Activated CD8-positive, alpha-beta memory T cell treated with anti-CD3 and anti-CD28 coated beads, Interleukin-2, amount 50 U/mL, for 48 hours (primary cell): Measurements from ENCODE around the gene COL7A1.

Source experiments
- DNase-seq: peaks from one replicate; pipeline ENCODE4 v3.0.0-alpha.2; 2020

COL7A1 gene

DNA sequence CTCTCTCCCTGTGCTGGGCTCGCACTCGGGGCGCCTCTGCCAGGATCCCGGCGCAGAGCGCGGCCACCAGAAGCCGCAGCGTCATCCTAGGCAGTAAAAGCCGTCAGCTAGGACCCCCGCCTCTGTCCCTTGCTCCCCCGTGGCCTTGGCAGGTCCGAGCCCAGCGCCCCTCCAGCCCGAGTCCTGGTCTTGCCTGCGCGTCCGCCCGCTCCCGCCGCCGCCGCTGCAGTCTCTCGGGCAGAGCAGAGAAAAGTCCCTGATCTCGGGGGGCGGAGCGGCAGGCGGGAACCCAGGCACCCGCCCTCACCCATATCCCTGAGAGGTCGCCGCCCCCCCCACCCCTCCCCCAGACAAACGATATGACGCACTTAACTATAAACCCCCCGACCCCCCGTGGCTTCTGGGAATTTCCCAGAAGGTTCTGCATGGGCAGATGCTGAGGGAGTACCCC is at the start of gene COL7A1:
Gene COL7A1, minus strand, starts transcription at position 255 of the 451 bp plus-strand sequence. Its CDS starts 170 bp downstream, at position 85.
- no peak for DNase-seq

DNA sequence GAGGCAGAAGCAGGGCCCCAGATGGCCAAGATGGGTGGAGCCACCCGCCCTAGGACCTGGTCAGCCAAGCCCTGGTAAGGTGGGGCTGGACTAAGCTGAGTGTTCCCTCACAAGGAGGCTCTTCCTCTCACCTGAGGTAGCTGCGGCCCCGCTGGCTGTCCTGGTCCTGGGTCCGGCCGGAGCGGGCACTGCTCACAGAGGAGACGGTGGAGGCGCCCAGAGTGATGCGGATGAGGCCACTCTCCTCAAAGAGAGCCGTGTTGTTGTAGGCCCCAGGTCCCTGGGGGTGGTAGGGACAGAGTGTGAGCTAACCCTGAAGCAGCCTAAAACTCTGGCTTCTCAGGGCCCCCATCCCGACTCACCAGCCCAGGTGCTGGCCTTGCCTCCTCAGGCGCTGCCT is 47.5 kb upstream of the COL7A1 start:
- no peak for DNase-seq

DNA sequence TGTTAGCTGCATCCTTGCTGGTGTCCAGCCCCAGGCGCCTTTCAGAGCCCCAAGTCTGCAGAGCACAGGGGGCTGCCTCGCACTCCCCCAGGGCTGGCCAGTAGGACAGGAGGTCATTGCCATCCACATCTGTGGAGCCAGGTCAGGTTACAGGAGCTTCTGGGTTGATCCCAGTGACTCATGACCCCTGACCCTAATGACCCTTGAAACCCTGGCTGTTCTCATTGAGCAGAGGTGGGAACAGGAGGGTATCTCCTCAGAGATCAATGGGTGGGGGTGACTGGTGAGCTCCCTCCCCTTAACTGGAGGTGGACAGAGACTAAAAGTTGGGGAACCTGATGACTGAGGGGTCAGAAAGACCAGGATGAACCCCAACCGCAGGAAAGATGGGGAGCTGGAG is 46.3 kb upstream of the COL7A1 start:
- no peak for DNase-seq

DNA sequence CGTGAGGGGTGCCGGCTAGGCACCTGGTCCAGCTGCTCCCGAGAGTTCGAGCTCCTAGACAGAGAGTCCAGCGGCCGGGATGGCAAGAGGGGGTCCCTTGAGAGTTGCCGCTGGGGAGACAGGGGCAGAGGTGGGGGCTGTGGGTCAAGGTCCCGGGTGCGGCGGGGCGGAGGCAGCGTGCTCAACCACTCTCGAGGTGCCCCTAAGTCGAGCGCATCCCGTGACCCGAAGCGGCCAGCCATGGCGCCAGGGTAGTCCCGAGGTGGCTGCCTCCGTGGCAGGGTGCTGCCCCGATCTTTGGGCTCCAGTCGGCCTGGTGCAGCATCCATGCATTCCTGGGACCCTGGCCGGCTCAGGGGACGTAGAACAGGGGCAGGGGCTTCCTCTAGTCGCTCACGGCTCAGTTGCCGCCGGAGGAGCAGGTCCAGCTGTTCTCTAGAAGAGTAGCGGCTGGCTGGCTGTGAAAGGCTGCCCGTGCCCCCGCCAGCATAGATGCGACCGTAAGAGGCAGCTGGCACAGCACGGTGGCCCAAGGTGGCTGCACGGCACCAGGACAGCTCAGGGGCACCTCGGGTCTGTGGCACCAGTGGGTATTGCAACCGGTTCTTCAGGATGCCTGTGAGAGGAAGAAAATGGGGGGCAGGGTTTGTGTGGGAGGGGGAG is 44.9 kb upstream of the COL7A1 start:
- DNase-seq = no peak

DNA sequence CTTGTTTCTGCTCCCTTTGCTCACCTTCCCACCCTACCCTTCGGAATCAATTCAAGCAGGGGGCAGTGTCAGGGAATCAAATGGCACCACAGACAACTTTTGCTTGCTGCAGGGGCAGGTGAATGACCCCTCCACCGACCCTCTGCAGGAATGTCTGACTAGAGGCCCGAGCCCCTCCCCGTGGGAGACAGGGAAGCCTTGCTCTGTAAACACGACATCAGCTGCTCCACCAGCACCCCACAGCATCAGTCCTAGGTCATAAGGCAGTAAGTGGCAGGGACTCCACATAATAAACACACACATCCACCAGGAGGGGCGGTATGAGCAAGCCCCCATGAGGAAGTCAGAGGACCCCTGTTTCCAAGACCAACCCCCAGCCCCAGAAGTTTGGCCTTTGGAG is 42.2 kb upstream of the COL7A1 start:
- DNase-seq = no peak

DNA sequence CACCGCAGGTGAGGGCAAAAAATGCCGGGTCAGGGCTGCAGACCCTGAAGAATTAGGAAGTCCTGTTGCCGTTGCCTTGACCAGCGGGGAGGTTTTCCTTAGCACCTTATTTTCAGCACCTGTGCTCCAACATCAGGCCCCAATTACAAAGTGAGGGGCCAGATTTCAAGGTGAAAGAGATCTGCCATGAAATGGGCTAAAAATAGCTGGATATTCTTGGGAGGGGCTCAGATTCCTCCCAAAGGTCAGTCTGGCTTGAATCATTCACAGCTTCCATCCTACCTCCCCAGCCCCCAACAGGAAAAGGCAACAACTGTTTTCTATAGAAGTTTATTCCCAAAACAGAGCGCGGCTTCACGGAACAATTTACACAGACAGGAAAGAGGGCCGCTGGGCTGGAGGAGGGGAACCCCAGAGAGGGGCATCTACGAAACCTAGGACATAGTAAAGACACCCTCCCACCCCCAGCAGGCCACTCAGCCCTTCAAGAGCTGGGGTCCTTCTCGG is 41.1 kb upstream of the COL7A1 start:
- DNase-seq = no peak

DNA sequence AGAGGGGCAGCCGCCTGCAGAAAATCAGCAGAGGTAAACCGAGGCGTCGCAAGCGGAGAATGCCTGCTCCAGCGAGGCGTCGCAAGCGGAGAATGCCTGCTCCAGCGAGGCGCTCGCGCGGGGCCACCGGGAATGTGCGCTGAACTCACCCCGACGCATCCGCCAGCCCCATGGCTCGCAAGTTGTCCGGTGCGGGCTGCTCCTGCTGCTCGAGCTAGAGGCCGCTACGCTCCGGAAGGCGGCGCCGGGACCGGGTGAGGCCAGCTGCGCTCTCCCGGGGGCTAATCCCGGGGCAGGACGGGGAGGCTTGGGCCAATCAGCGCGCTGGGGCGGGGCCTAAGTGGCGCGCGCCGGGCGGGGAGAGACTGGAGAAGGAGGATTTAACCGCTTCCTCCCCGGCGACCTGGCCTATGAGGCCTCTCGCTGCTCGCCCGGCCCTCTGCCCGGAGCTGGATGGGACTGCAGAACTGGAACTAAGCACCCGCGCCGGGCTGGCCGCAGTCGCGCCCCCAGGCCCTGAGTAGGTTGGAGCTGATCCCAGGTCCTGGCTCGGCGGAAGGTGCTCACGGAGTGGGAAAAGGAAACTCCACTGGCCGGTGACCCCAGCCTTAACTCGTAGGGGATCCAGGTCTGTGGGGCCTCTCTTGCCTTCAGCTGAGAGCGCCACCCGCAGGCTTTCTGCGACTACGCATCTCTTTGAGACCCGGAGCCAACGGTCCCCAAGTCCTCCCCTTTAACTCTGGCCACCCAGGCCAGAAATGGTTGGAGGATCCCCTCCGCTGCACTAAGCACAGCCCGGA is 40.3 kb upstream of the COL7A1 start, which contains the start of gene SLC26A6:
Gene SLC26A6, minus strand, starts transcription at position 240 of the 800 bp plus-strand sequence. Its CDS starts 68 bp downstream, at position 172.
- peak; percentile 97 for DNase-seq

DNA sequence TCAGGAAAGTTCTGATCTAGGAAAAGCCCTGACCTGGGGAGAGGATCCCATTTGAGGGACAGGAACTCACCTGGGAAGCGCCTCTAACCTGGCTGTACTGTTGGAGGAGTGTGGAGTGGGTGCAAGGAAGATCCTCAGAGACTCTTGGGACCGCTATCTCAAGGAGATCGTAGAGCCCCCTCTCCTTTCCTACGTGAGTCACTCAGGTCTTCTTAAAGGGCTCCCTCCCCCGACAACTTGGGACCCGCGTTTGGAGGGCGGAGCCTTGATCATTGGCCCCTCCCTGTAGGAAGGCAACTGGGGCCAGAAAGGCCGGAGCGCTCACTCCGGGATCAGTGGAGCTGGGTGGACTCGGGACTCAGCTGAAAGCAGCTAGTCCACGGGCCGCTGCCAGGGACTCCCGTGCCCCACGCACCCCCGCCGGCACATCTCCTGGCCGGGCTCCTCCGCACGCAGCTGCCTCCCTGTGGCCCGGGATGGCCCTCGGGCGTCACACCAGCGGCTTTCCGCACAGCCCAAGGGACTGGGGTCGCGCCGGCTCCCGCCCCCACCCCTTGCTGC is 39.6 kb upstream of the COL7A1 start:
- peak; percentile 85 for DNase-seq

DNA sequence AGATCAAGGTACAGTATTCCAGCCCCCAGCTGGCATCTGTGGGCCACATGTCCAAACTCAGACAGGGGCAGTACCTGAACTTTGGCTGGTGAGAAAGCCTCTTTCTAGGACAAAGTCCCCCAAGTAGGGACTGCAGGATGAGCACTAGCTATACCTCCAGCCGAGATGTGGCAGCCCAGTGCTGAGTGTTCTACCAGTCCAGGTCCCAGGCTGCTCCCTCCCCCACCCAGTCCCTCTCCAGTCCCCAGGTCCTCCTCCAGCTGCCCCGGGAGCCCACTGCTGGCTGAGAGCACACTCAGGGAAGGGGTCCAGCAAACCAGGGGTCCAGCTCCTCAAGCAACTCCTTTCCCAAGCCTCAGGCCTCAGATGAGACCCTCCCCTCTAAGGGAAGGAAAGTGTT is 38.6 kb upstream of the COL7A1 start:
- DNase-seq = no peak

DNA sequence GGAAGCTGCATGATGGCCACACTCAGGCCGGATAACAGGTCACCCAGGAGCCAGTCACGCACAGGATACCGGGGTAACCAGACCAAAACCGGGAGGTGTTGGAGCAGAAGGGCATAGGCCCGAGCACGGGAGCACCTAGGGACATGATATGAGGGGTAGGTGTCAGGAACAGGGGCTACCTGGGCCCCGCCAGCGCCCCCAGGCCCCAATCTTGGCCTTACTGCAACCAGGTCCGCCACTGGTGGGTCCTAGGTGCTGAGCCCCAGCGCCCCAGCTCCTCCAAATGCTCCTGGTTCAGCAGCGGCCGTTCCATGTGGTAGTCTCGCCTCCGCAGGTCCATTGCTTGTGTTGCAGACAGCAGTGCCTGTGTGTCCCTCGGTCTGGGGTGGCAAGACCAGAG is 38.1 kb upstream of the COL7A1 start:
- DNase-seq = no peak

DNA sequence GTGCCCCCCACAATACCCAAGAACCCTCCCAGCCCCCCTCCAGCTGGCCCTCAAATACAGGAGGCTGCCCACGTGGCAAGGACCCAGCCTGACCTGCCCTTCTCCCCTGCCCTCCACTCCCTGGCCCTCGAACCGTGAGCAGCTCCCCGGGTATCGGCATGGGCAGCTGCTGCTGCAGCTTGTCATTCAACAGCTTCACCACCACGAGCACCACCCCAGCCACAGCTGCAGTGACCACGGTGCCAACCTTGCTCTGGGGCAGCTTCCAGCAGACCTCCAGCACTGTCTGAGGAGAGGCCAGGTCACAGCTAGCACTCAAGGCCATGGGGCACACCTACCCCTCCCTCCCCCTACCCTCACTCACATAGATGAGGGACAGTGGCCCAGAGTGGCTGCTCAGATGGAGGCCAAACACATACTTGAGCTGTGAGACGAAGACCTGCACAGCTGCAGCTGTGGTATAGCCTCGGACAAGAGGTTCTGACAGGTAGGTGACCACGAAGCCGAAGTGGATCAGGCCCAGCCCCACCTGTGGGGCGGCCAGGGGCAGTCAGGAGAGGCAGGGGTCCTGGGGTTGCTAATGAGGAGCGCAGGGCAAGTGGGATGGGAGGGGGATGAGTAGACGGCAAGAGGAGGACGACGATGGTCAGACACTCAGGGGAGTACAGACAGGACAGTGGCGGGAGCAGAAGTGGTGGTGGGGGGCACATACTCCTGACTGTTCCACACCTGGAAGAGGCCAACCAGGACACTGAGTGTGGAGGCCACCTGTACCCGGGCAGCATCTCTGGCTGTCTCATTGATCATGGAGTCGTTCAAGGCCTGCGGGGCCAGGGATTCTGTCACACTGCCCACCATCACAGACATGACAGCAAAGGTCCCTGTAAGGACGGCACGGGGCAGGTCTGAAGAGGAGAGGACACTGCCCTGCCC is 36.7 kb upstream of the COL7A1 start:
- no peak for DNase-seq

DNA sequence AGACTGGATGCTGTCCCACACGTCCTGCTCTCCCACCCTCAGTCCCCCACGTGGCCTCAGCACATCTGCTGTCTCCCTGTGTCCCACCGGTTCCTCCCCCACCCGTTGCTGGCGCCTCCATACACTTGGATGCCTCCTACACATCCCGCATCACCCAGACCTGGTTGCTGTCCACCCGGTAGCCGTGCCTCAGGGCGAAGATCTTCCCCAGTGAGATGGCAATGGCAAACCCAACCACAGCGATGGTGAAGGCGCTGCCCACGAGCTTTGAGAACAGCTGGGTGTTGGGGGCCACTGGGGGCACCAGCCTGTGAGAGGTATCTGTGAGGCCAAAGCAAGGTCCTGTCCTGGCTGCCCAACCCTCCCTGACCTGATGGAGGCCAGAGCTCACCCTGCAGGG is 35.7 kb upstream of the COL7A1 start:
- no peak for DNase-seq

DNA sequence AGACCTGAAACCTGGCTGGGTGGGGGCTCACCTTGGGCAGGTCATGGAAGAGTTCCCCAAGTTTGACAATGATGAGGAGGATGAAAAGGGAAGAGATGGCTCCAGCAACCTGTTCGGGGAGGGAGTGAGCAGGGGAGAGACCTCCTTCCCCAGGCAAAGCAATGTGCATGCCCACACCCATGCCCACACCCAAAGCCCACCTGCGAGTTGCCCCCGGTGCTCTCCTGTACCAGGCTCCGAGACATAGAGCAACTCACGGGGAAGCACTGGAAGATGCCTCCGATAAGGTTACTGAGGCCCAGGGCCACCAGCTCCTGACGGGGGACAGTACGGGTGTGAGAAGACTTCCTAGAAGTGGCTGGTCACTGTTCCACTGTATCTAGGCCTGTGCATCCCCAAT is 35.3 kb upstream of the COL7A1 start:
- no peak for DNase-seq

DNA sequence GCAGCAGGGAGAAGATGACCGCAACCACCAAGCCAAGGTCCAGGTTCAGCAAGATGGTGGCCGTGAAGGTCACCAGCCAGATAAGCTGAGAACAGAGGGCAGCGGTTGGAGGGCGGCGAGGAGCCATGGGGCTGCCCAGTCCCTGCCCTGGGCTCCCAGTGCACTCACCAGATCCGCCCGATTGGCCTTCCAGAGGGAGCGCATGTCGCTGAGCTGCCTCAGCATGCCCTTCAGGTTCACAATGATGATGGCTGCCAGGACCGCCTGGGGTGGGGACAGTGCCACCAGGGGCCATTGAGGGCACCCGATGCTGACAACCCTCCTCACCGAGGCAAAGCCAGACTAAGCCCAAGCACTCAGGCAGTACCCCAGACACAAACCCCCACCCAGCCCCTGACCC is 34.8 kb upstream of the COL7A1 start:
- DNase-seq = no peak

DNA sequence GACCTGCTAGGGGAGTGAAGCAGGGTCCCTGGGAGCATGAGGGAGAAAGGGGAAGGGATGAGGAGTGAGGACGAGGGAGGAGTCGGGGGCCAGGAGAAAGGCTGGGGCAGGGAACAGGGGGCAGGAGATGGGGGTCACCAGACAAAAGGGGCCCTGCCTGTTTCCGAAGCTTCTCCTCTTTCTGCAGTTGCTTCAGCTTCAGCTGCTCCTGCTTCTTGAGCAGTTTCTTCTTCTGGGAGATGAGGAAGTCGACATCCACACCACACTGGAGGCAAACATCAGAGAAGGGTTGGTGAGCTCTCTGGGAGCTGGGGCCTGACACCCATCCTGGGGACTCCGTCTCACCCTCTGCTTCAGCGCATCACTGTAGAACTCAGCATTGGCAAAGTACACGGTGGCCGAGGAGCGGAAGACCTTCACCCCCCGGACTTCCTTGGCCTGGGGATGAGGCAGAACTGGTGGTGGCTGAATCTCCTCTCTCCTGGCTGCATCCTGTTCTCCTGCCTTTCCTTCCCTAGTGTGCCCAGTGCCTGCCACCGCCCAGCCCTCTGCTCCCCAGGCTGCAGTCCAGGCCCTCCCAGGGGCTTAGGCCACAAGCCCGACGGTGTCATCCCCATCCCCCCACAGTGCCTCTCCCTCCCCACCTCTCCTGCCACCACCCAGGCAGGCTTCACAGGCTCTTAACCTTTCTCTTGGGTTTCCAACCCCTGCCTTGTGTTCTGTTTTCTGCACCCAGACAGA is 33.3 kb upstream of the COL7A1 start:
- DNase-seq = no peak

DNA sequence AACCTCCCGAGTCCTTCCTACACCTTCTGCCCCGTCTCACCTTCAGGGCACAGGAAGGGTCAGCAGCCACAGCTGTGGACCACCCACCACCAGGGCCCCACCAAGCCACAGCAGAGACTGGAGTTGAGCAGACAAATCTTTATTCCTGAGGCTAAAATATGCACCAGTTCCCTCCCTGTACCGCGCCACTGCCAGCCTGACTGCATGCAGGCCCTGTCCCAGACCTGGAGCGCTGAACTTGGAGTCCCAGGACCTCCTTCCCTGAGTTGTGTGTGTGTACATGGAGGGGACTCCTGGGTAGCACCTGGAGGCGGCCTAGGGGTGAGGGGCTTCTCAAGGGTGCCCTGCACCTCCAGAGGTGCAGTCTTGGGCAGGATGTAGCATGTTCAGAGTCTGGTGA is 30.5 kb upstream of the COL7A1 start:
- DNase-seq = no peak

DNA sequence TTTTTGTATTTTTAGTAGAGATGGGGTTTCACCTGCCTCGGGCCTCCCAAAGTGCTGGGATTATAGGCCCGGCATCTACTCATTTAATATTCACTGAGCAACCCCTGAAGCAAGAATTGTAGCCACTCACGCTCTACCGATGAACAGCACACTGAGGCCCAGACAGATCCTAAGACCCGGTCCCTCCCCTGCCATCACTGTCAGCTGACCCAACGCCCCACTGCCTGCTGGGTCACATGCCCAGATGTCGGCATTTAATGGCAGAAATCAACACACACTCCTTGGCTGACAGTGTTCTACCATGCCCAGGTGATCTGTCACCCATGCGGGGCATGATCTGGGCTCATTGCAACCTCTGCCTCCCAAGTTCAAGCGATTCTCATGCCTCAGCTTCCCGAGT is 29.6 kb upstream of the COL7A1 start:
- DNase-seq = no peak

DNA sequence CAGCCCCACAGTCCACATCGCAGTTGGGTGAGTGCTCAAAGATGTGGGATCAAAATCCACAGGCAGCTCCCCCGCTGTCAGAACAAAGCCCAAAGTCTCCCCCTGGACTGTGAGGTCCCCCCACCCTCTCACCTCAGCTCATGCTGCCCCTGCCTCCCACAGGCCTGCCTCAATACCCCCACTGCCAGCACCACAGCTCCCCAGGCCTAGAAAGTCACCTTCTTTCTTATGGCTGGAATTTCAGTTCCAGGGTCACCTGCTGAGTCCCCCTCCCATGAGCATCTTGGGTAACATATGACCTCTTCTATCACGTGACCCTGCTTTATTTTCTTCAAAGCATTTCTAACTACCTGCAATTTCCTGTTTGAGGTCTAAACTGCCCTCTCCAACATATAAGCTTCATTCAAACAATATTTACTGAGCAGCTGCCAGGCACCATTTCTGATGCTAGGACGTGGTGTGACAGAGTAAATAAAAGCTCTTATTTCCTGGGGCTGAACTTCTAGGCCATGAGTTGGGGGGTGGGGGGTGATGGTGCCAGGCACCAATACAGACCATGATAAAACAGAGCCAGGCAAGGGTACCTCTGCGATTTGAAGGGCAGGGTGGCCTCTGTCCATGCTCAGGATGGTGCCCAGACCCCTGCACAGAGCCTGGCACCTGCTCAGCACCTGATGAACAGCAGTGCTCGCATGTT is 28.9 kb upstream of the COL7A1 start:
- no peak for DNase-seq

DNA sequence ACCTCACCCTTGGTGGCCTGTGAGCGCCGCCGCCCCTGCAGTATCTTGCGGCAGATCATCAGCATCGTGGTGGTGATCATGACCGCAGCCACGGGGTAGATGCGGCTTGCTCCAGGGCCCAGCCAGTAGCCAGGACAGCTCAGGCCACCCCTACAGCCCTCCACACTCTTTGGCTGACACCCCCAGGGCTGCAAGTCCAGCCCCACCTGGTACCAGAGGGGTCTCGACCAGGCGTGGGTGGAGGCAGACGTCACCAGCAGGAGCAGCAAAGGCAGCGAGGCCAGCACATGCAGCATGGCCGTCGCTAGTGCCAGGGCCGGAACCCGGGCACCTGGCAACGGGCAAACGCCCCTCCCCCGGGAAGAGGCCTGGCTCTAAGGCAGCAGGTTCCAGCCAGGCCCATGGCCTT is 26.3 kb upstream of the COL7A1 start, which contains the start of gene TMEM89:
Gene TMEM89, minus strand, starts transcription at position 309 of the 409 bp plus-strand sequence. Its CDS starts 13 bp downstream, at position 296.
- DNase-seq = no peak

DNA sequence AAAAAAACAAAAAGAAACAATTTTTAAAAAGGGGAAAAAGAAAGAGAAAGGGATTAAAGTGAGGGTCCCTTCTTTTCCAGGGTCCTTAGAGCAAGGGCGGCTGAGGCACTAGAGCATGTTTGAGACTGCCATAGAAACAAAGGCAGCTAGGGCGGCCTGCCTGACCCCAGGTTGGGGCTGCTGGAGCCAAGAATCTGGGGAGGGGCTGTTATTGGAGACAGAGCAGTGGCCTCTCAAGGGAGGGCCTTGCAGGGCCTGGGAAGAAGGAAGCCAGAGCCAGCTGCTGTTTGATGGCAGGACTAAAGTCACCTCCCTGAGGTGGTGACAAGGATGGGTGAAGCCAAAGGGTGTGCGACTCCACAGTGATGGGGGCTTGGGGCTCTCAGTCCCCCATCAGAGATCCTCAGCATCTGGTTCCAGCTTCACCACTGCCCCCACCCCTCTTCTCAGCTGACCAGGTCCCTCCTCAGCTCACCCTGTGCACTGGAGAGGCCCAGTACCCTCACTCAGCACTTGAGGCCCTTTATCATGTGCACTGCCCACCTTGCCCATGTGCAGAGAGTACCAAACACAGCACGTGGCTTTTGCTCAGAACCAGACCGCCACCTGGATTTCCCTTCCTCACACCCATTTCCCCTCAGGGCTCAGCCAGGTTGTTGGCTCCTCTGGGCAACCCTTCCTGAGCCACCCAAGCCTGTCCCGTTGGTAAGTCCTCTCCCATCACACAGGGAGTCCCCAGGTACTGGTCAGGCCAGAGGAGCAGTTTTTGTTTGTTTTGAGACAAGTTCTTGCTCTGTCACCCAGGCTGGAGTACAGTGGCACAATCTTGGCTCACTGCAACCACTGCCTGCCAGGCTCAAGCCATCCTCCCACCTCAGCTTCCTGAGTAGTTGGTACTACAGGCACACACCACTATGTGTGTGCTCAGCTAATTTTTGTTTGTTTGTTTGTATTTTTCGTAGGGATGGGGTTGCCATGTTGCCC is 24.7 kb upstream of the COL7A1 start:
- no peak for DNase-seq
